GM19025 (cell line): ENCODE data around the gene TMEM182.

Experiments
- ATAC-seq: cut with Tn5 transposase; IDR thresholded peaks from one replicate; pipeline ENCODE4 v1.9.1; 2021; ENCODE audit warnings: mild to moderate bottlenecking, low read depth, moderate library complexity; ENCODE audit not compliant: unreplicated experiment

Gene TMEM182

GRCh38 chr2:102848366-102848839 is 86.6 kb downstream of the TMEM182 start:
- no peak for ATAC-seq

DNA sequence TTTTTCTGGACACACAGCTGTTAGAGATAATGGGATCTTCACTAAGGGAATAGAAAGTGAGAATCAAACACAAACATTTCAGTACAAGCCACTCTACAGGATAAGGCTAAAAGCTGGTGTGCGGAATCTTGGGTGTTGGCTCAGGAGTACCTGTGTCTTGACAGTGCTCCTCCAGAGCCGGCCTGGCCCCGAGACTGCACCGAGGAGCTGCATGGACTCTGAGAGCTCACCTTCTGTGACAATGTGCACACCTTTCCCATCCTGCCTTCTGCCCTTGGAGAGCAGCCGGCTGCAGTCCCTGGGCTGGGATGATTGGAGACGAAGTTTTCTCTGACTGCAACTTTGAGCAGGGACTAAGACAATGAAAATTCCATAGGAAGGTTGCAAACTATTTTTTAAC is 89.1 kb downstream of the TMEM182 start:
- no peak for ATAC-seq

GRCh38 chr2:102852867-102853266 is 91.0 kb downstream of the TMEM182 start:
- ATAC-seq: no peak
